OCI-LY1 (cell line): ENCODE results near the gene C9orf72.

Experiments used
- H2AFZ ChIP-seq: fragments of 200-600 bp; sonication (generic), shearing (Covaris generic); 2 replicates; pipeline ENCODE4 v1.6.0; 2014; ENCODE audit warnings: antibody characterized with exemption, mild to moderate bottlenecking, low read length
- H3F3A ChIP-seq: fragments of 200-600 bp; sonication (generic), shearing (Covaris generic); 2 replicates; pipeline ENCODE4 v1.6.0; 2014; ENCODE audit warnings: mild to moderate bottlenecking, antibody characterized with exemption, low read length, moderate library complexity; ENCODE audit not compliant: insufficient read depth
- H3K27ac ChIP-seq: fragments of 200-600 bp; sonication (generic); 2 replicates; pipeline ENCODE4 v1.5.1; 2014; ENCODE audit warnings: low read length, mixed run types, mild to moderate bottlenecking, low read depth; ENCODE audit not compliant: poor library complexity, severe bottlenecking
- H3K27me3 ChIP-seq: fragments of 200-600 bp; sonication (generic); 2 replicates; pipeline ENCODE4 v1.6.0; 2014; ENCODE audit warnings: antibody characterized with exemption, mild to moderate bottlenecking, low read length, moderate library complexity; ENCODE audit not compliant: insufficient read depth
- H3K36me3 ChIP-seq: fragments of 200-600 bp; sonication (generic); 2 replicates; pipeline ENCODE4 v1.6.1; 2014; ENCODE audit warnings: mild to moderate bottlenecking, antibody characterized with exemption, low read length, moderate library complexity, mixed read lengths; ENCODE audit not compliant: insufficient read depth
- H3K4me1 ChIP-seq: fragments of 200-600 bp; sonication (generic); 2 replicates; pipeline ENCODE4 v1.5.1; 2014; ENCODE audit warnings: mild to moderate bottlenecking, low read length, moderate library complexity; ENCODE audit not compliant: insufficient read depth, severe bottlenecking
- H3K4me2 ChIP-seq: fragments of 200-600 bp; sonication (generic), shearing (Covaris generic); 2 replicates; pipeline ENCODE4 v1.6.1; 2014; ENCODE audit warnings: low read length
- H3K4me3 ChIP-seq: fragments of 200-600 bp; sonication (generic); 2 replicates; pipeline ENCODE4 v1.5.1; 2014; ENCODE audit warnings: low read length, low read depth, mild to moderate bottlenecking, mixed read lengths; ENCODE audit not compliant: poor library complexity, severe bottlenecking
- H3K79me2 ChIP-seq: fragments of 200-600 bp; shearing (Covaris generic); 2 replicates; pipeline ENCODE4 v1.6.1; 2016; ENCODE audit warnings: mixed run types, low read length, mixed read lengths; ENCODE audit not compliant: insufficient read depth
- H3K9ac ChIP-seq: fragments of 200-600 bp; sonication (generic), shearing (Covaris generic); 2 replicates; pipeline ENCODE4 v1.6.1; 2014; ENCODE audit warnings: mild to moderate bottlenecking, low read length, mixed read lengths
- H3K9me2 ChIP-seq: fragments of 200-600 bp; sonication (generic), shearing (Covaris generic); 2 replicates; pipeline ENCODE4 v1.6.1; 2014; ENCODE audit warnings: low read depth, mild to moderate bottlenecking, low read length, mixed read lengths
- H3K9me3 ChIP-seq: fragments of 200-600 bp; shearing (Covaris generic); 2 replicates; pipeline ENCODE4 v1.6.1; 2014; ENCODE audit warnings: low read length, mixed read lengths
- H4K20me1 ChIP-seq: fragments of 200-600 bp; sonication (generic), shearing (Covaris generic); 2 replicates; pipeline ENCODE4 v1.6.0; 2016; ENCODE audit warnings: mild to moderate bottlenecking, low read length; ENCODE audit not compliant: insufficient read depth
- CTCF ChIP-seq: fragments of 200-600 bp; sonication (generic), shearing (Covaris generic); IDR thresholded peaks from 2 replicates; pipeline ENCODE4 v1.5.1; 2017; ENCODE audit warnings: mild to moderate bottlenecking, antibody characterized with exemption, low read length, moderate library complexity, mixed read lengths
- EZH2 ChIP-seq: fragments of 200-600 bp; sonication (generic), shearing (Covaris generic); IDR thresholded peaks from 2 replicates; pipeline ENCODE4 v1.8.0; 2017; ENCODE audit warnings: borderline replicate concordance, mixed run types, mild to moderate bottlenecking, antibody characterized with exemption, low read length, moderate library complexity, mixed read lengths

The C9orf72 gene

DNA sequence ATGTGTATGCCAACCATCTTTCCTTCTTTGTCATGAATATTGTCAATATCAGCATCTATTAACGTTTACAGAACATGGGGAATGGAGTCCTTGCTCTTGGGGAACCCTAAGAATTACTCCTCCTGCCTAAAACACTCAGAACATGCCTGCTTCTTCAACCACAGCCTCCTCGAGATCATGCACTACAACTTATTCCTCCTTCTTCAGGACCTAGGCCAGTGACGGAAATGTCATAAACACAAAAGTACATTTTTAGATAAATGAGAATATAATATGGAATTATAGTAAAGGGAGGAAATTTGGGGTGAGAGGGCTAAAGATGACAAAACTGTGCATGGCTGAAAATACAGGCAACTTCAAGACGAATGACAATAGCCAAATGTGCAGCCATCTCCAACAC lies 52.3 kb downstream of the C9orf72 start:
- Histone ChIP-seq H3K9ac (no peak overlapping the region), H4K20me1 (no peaks in the 10 kb centered on the region), H3K4me2 (no peak overlapping the region), H3K9me2 (no peaks in the 10 kb centered on the region), H3K4me1 (no peaks in the 10 kb centered on the region), H2AFZ (no peak overlapping the region), H3K9me3 (no peaks in the 10 kb centered on the region), H3F3A (no peaks in the 10 kb centered on the region), H3K4me3 (no peak overlapping the region), H3K36me3 (no peaks in the 10 kb centered on the region), H3K27ac (no peak overlapping the region), H3K27me3 (no peaks in the 10 kb centered on the region), H3K79me2 (no peaks in the 10 kb centered on the region)
- TF ChIP-seq CTCF: no peak
- no peak for TF ChIP-seq EZH2

- TF ChIP-seq EZH2 (no peak), CTCF (no peak)
- H3K27ac ChIP-seq: no peak overlapping the region
- no peak overlapping the region for H3K9ac ChIP-seq
- H3K9me2 ChIP-seq: no peaks in the 10 kb centered on the region
- H3K27me3 ChIP-seq: no peaks in the 10 kb centered on the region
- H3K79me2 ChIP-seq: no peaks in the 10 kb centered on the region
- no peaks in the 10 kb centered on the region for H3F3A ChIP-seq
- no peaks in the 10 kb centered on the region for H4K20me1 ChIP-seq
- H2AFZ ChIP-seq: no peak overlapping the region
- H3K4me1 ChIP-seq: no peaks in the 10 kb centered on the region
- no peak overlapping the region for H3K4me3 ChIP-seq
- H3K36me3 ChIP-seq: no peaks in the 10 kb centered on the region
- no peaks in the 10 kb centered on the region for H3K9me3 ChIP-seq
- no peak overlapping the region for H3K4me2 ChIP-seq
Observed at GRCh38 chr9:27519466-27520465, 53.5 kb downstream of the C9orf72 start.

DNA sequence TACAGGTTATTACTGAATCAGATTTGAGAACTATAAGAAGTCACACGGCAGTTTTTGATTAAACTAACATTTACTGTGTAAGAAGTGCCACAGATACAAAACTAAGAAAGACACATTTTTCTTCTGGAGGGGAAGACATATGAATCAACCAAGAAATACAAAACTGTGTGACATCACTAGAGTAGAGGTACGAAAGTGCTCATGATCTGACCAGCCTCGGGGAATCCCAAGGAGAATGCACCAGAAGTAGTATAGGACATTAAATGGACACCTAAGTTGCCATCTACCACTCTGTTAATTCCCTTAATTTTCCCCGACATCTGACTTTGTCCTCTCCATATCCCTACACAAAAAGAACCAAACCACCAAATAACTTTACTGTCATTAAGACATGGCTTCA lies 54.5 kb downstream of the C9orf72 start:
- Histone ChIP-seq H3K9me3 (no peaks in the 10 kb centered on the region), H3K9me2 (no peaks in the 10 kb centered on the region), H3K27me3 (no peaks in the 10 kb centered on the region), H3K4me2 (no peak overlapping the region), H3K9ac (no peak overlapping the region), H3F3A (no peaks in the 10 kb centered on the region), H3K4me1 (no peaks in the 10 kb centered on the region), H3K27ac (no peak overlapping the region), H3K79me2 (no peaks in the 10 kb centered on the region), H4K20me1 (no peaks in the 10 kb centered on the region), H3K4me3 (no peak overlapping the region), H2AFZ (no peak overlapping the region), H3K36me3 (no peaks in the 10 kb centered on the region)
- TF ChIP-seq CTCF: no peak
- TF ChIP-seq EZH2: no peak
